ENCODE results near the gene CTNNBL1. TPM values are rescaled to one million over a fixed set of nuclear protein-coding genes. Genes with fewer than 3 reads are reported as not detected.

Gene CTNNBL1
- total RNA-seq, 3 donors from 2014 or later (not counting 1 experiment from before 2014, with no cell fraction given), result 59.1 to 75.6 (median 67.6) TPM

- no peak for ATAC-seq
- H3K27ac Mint-ChIP-seq, result no peak overlapping the region
These were observed 227.6 kb downstream of the CTNNBL1 start for GRCh38 chr20:37921341-37921929.

More at GRCh38 chr20:37921341-37921929, 227.6 kb downstream of the CTNNBL1 start:
- H3K27me3 Mint-ChIP-seq (ENCODE audit: low read depth in 2 of 2), result peaks cover 9 to 12% of the 10 kb centered on the region in 2 donors
- H3K4me1 ChIP-seq (ENCODE audit: control insufficient read depth, insufficient read depth, low read length), result no peaks in the 10 kb centered on the region
- no peaks in the 10 kb centered on the region for H3K9me3 Mint-ChIP-seq
- TF ChIP-seq, protein P1, sequence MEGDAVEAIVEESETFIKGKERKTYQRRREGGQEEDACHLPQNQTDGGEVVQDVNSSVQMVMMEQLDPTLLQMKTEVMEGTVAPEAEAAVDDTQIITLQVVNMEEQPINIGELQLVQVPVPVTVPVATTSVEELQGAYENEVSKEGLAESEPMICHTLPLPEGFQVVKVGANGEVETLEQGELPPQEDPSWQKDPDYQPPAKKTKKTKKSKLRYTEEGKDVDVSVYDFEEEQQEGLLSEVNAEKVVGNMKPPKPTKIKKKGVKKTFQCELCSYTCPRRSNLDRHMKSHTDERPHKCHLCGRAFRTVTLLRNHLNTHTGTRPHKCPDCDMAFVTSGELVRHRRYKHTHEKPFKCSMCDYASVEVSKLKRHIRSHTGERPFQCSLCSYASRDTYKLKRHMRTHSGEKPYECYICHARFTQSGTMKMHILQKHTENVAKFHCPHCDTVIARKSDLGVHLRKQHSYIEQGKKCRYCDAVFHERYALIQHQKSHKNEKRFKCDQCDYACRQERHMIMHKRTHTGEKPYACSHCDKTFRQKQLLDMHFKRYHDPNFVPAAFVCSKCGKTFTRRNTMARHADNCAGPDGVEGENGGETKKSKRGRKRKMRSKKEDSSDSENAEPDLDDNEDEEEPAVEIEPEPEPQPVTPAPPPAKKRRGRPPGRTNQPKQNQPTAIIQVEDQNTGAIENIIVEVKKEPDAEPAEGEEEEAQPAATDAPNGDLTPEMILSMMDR (IDR thresholded peaks at IDR 0.05), result no peak
- H3K4me3 Mint-ChIP-seq, result no peak overlapping the region
- H3K27ac ChIP-seq (ENCODE audit: low read length), result no peak overlapping the region
- no peaks in the 10 kb centered on the region for H3K9me3 ChIP-seq (ENCODE audit: control insufficient read depth, insufficient read depth, low read length)
- DNase-seq, result no peak
- intact Hi-C loops (cut with micrococcal nuclease), result no loop called here
- no peak overlapping the region for H3K4me3 ChIP-seq (ENCODE audit: low read length)
- WGBS (ENCODE audit: insufficient coverage), result 75% methylated on average over 3 of the region's 6 CpGs
- no peaks in the 10 kb centered on the region for H3K36me3 Mint-ChIP-seq
- H3K36me3 ChIP-seq (ENCODE audit: control insufficient read depth, insufficient read depth, low read length), result no peaks in the 10 kb centered on the region
- peaks cover 4 to 12% of the 10 kb centered on the region in 2 donors for H3K4me1 Mint-ChIP-seq
- peaks cover 2% of the 10 kb centered on the region for H3K27me3 ChIP-seq (ENCODE audit: control insufficient read depth, insufficient read depth, low read length)

Other genes with a start within 250 kb of the CTNNBL1 start
- gene NNAT, start 172.8 kb upstream of the CTNNBL1 start, total RNA-seq, result not detected
- 10 to 100 TPM; 60.4 to 80.1 (median 77.9) TPM for gene BLCAP, start 166.2 kb upstream of the CTNNBL1 start, total RNA-seq
- under 1 TPM in 1 of 3 donors, not detected in 2; 0.18 TPM for gene VSTM2L, start 209.1 kb downstream of the CTNNBL1 start, total RNA-seq

All from natural killer cell (primary cell).